Astrocyte of the hippocampus (primary cell): ENCODE results near the gene SLC43A2.
A peak's percentile ranks its signal among the peaks of the same experiment; 100 is the strongest.
"Not testable (repeated sequence)": the region's sequence is repeated elsewhere in the genome, so short reads cannot be mapped to it uniquely, and the experiment has no call there.

Experiments used
- DNase-seq: peaks from one replicate; pipeline ENCODE4 v3.0.0; 2011; ENCODE audit warnings: low read depth, low spot score

The SLC43A2 gene

DNA sequence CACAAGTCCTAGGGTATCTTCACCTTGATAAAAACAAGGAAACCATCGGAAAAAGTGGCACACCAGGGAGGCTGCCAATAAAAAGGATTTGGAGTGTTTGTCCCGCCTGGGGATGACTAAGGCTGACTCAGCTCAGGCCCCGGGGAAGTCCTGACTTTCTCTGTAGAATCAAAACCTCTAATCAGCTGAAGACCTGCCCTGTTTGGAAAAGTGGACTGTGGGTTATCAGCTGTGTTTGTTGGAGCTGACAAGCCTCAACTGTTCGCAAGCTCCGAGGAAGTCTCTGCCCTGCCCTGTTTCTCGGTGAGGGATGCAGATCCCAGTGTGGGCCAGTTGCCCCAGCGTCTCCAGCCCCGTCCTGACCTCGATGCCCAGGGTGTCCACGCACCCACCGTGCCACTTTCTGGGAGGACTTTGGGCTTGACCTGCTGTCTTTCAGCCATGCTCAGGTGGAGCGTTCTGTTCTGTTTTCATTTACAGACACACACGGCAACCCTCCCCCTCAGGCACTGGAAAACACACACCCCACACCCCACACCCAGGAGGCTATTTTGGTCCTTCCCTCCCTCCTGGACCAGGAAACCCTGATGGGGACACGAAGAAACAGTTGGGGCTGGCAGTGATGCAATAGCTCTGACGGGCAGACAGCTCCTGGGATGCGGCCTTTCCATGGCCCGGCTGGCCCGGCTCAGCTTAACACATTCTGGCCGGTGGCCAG is 38.4 kb downstream of the SLC43A2 start:
- peak; percentile 92 for DNase-seq

- DNase-seq = peak; percentile 59
These were observed 39.6 kb downstream of the SLC43A2 start for GRCh38 chr17:1588821-1589585.

DNA sequence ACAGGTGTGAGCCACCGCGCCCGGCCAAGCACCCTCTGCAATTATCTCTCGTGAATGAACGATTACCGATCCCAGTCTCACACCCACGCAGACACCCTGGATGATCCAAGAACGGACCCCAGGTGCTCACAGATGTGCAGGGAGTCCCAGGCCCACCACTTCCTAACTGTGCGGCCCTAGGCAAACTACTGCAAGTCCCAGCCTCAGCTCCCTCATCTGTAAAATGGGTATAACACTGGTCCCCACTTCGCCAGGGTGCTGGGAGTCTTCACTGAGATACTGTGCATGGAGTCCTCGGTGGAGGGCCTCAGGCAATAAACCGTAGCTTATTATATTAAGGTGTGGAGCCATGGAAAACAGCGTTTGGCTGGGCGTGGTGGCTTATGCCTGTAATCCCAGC is 44.5 kb downstream of the SLC43A2 start:
- no peak for DNase-seq

GRCh38 chr17:1583556-1583955 is 45.1 kb downstream of the SLC43A2 start:
- DNase-seq = no peak

DNA sequence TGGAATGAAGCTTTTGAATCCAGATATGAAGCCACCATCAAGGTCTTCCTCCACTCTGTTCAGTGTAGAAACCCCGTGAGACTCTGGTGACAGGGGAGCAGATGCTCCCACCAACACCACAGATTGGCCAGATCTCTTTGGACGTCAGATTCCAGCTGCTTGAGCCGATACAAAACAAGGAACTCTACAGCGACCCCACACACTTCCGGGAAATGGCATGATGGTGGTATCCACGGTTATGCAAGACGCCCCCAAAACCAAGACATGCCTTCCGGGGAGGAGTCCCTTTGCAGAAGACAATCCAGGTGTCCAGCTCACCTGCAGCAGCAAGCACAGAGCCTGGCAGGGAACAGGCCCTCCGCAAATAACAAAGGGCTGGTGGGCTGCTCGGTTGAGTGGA is 46.3 kb downstream of the SLC43A2 start:
- no peak for DNase-seq

- DNase-seq = no peak
These were observed 47.5 kb downstream of the SLC43A2 start for GRCh38 chr17:1580979-1581676.

DNA sequence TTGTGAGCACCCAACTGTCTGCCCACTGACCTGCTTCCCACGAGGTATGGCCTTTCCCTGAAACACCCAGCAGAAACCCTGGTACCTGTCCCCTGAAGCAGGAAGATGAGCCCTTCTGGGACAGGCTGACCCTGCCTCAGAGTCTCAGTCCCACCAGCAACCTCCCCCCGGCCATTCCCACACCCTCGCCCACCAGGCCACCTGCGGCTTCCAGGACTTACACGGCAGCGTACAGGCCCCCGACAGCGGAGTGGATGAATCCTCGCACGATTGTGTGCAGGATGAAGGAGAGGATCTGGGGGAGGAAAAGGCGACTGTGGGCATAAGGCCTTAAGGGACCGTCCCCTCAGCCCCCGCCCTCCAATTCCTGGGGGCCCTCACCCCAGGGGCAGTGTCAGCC is 50.6 kb downstream of the SLC43A2 start:
- DNase-seq = no peak

GRCh38 chr17:1577583-1578013 is 51.0 kb downstream of the SLC43A2 start:
- no peak for DNase-seq

- DNase-seq = peak; percentile 96
These were observed 51.5 kb downstream of the SLC43A2 start for GRCh38 chr17:1577182-1577581.

GRCh38 chr17:1576500-1576899 is 52.1 kb downstream of the SLC43A2 start:
- no peak for DNase-seq

DNA sequence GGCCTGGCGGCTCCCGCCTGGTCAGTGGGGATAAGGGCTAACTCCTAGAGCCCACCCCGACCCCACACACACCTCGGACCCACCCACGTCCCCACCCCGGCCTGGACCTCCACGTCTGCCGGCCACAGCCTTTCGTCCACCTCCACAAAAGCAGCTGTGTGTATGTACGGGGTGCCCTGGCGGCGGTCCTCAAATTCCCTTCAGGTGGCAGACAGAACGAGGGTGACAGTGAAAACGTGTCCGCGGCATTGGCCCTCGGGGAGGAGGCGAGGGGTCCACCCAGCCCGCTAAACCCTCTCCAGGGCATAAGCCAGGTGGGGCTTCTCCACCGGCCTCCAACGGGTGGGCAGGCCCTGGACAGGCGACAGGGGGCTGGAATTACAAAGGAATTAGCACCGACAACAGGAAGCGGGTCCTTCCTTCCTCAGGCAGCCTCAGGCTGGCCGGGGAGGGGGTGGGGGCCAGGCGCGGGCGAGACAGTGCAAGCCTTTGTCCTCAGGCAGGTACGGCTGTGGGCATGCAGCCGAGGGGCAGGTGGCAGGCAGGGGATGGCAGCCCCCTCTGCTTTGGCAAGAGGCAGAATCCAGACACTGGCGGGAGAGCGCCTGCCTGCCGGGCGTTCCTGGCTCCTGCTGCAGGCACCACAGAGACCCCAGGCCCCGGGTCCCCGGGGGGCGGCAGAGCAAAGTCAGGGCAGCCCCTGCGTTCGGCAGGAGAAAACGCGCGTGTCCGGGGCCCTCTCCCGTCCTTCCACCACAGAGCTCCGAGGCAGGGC is 53.8 kb downstream of the SLC43A2 start:
- no peak for DNase-seq

DNA sequence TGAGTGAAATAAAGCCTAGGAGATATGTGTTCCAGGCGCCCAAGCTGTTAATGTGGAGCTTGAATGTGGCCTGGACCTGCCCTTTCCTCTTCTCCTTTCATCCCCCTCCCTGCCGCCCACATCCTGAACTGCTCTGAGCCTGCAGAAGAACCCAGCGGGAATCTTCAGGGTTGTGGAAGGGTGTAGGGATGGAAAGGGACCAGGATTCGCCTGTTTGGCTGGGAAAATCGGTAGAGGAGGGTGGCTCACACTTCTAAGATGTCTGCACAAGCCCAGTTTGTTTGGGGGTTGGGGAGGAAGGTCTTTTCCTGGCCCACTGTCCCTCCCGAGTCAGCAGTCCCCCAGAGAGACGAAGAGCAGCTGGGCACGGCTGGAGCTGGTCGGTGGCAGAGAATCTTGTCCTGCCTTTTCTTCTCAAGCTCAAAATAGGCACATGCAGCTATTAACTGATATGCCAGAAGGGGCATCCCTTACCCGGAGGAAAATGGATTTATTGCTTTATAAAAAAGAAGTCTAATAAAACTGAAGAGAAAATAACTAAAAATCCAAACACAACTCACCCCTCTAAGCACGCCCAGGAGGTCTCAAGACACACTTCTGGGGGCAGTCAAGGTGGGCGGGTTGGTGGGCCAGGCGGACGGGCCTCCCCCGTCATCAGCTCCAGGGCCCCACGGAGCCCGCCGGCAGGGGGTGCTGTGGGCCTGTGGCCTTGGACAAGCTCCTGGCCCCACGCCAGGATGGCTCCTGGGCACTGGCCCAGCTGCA is 54.5 kb downstream of the SLC43A2 start:
- peak; percentile 93 for DNase-seq

GRCh38 chr17:1572646-1573045 is 56.0 kb downstream of the SLC43A2 start:
- DNase-seq = not testable (repeated sequence)

- no peak for DNase-seq
These were observed 57.3 kb downstream of the SLC43A2 start for GRCh38 chr17:1571341-1571704.

- no peak for DNase-seq
These were observed 59.5 kb downstream of the SLC43A2 start for GRCh38 chr17:1568950-1569810.

DNA sequence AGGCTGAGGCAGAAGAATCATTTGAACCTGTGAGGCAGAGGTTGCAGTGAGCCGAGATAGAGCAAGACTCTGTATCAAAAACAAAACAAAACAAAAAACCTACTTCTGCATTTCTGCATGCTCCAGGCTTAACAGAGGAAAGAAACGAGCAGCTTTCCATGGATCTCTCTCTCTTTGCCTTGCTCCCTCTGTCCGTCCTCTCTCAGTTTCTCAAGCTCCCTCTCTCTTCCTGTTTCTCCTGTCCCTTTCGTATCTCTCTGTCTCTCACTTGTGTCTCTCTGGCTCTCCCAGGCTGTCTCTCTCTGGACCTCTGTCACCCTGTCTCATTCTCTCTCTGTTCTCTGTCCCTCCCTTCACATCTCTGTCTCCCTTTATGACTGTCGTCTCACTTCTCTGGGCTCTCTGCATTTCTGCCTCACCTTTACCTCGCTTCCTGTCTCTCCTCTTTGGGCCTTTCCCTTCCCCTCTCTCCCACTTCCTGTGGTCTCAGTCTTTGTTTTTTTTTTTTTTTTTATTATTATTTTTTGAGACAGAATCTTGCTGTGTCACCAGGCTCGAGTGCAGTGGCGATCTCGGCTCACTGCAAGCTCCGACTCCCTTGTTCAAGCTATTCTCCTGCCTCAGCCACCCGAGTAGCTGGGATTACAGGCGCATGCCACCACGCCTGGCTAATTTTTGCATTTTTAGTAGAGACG is 62.0 kb downstream of the SLC43A2 start:
- no peak for DNase-seq

DNA sequence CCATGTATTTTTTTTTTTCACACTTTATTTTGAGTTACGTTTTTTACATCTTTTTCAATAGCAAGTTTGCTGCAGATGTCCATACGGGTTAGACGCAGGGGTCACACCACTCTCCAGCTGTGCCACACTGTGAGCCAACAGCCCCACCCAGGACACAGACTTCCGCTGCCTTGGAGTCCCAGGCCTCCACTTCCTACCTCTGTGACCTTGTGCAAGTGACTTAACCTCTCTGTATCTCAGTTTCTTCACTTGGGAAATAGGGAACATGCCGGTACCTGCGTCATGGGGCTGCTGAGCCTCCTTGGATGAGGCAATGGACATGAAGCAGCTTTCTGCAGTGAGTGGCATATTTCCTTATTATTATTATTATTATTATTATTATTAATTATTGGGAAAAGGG is 62.8 kb downstream of the SLC43A2 start:
- DNase-seq = no peak

GRCh38 chr17:1563786-1564613 is 64.6 kb downstream of the SLC43A2 start:
- no peak for DNase-seq

- DNase-seq = not testable (repeated sequence)
These were observed 65.2 kb downstream of the SLC43A2 start for GRCh38 chr17:1563471-1563785.
